Measurements from ENCODE around the gene PSMB10.
"Not testable (repeated sequence)": the region's sequence is repeated elsewhere in the genome, so short reads cannot be mapped to it uniquely, and the experiment has no call there.

The PSMB10 gene

DNA sequence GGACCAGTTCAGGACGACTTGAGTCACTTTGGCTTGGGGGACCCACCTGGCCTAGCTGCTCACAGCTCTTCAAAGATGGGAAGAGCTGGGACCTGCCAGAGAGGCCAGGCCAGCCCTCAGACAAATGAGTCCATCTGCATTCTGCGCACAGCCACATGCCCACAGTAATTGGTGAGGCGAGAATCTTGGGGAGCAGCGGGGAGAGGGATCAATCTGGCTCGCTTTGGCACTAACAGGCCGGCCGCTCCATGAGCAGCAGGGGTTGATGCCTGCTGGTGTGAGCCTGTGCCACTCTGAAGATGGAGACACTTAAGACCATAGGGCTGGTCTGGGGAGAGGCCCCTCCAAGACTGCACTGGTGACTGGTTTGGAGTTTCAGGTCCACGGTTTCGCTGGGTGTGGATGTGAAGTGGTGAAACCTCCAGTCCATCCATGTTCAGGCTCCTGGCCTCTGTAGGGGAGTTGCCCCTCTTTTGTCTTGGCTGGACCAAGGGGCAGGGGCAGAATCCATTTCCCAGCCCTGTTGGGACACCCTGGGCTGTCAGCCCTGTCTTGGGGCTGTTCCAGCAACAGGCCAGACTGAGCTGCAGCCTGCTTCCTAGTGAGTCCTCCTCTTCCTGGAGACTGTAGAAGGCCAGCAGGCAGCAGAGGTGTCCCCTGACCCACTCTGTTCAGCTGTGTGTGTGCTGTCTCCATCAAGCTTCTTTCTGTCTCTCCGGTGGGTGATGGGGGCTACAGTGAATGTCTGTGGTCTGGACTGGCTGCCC, 12.3 kb downstream of the PSMB10 start:
- DNase-seq = no peak

DNA sequence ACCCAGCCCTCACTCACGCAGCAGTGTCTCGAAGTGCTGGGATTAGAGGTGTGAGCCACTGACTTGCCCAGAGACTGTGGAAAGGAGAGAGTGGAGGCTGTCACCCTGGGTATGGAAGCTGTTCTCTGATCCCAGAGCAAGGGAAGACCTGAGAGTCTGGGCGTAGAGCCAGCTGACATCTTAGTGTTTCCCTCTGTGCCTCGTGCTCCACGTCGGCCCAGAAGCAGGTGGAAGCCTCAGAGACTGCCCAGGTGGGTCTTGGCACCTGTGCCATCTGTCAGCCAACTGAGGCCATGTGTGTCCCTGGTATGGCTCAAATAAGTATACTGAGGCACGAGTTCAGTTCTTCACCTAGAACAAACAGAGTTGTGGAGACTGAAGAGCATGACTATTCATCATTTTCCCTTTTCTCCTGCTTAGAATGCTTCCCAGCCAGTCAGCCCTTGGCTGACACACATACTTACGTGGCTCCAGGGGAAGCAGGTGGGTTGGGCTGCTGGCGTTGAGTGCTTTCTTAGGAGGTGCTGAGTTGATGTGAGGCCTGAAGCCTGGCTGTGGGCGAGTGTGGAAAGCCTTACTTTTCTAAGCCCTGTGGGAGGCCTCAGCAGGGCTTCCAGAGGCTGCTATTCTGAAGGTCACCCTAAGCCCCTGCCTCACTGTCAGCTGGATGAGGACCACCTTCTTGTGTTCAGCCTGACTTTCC, 13.1 kb downstream of the PSMB10 start:
- no peak for DNase-seq

- no peak for DNase-seq
Measured at GRCh38 chr16:67922740-67923139, 13.9 kb downstream of the PSMB10 start.

GRCh38 chr16:67922221-67922620, 14.4 kb downstream of the PSMB10 start:
- no peak for DNase-seq

DNA sequence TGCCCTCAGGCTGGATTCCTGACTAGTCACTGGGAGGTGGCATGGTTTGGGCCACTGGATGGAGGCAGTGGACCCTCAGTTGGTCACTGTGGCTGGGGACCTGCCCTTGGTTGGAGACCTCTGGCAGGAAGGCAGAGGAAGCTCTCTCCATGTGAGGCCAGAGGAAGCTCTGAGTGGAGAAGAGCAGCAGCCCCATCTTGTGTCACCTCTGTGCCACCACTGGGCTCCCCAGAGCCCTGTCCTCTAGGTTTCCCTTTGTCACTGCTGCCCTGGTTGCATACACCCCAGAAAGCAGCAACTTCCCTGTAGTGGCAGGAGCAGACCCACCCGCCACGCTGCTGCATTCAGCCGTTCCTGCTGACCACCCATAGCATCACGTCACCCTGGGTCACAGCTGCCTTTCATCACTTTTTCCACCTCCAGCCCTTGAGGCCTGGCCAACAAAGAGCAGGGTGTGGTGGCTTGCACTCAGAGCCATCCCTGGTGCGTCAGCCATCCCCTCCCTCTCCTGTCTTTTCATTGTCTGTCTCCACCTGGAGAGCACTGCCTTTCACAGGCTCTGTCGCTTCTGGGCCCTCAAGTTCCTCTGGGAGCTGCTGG, 16.9 kb downstream of the PSMB10 start:
- no peak for DNase-seq

- DNase-seq = no peak
Measured at GRCh38 chr16:67917852-67918236, 18.8 kb downstream of the PSMB10 start.

DNA sequence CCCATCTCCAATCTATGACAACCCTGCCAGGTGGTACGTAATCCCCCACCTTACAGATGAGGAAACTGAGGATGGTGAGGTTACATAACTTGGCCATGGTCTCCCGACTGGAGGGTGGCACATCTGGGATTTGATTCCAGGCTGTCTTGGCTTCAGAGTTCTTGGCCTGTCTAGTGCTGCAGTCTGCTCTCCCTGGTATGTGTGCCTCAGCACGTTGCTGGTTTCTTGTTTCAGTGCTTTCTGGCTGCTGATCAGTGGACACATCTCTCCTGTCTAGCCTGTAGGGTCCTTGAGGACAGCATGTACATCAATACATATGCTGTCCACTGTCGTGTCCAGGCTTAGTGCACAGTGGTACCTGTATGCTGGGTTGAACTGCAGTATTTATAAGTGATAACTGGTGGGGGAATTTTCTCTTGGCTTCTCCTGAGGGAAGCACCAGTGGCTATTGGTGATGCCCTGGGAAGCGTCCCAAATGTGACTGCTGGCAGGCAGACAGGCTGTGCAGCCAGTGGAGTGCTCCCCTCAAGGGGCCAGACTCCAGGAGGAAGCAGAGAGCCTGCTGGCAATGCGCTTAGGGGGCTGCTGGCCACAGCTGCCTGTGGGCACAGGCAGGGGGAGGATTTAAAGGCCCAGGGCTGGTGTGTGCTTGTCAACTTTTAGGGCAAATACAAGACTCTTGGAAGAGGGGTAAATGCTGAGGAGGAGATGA, 19.4 kb downstream of the PSMB10 start:
- DNase-seq = no peak

DNA sequence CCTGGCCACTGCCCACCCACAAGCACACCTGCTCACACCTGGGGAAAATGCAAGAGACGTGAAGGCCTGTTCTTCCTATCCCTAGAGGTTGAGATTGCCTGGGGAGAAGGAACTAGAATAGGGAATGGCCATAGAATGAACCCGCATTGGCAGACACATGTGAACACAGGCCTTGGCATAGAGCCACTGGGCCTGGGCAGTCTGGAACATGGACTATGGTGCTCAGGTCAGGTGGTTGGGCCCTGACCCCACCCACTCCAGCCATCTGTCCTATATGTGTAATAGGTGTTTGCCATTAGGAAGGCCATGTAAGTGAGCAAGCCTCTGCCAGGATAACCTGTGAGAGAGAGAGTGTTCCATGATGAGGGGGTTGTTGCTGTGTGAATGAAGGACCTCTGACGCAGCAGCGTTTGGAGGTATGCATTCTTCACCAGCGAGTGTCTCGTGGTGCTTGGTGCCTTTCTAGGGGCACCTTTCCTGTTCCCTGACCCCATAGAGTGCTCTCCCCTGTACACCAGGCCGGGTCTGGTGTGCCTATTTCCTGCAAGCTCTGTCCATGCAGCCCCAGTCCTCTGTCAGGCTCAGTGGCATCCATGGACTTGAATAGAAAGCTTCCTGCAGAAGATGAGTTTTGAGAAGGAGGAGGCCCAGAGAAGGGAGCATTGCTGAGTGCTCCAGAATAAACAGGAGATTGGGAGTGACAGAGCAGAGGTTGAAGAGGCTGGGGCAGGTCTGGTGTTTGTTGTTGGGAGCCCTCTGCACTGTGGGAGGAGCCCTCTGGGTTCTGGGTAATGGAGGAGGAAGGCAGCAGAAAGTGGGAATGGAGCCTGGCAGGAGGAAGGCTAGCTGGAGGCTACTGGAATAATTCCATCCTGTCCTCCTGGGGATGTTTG, 20.6 kb downstream of the PSMB10 start:
- no peak for DNase-seq

DNA sequence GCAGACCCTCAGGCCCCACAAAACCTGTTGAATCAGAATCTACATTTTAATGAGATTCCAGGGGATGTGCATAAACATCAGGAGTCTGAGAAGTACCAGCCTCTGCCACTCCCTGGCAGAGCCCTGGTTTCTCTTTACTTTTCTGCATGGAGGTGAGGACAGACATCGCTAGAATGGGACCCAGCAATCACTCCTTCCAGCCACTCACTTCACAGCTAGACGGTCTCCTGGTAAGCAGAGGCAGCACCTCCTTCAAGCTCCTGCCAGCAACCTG, 21.2 kb downstream of the PSMB10 start:
- not testable (repeated sequence) for DNase-seq

DNA sequence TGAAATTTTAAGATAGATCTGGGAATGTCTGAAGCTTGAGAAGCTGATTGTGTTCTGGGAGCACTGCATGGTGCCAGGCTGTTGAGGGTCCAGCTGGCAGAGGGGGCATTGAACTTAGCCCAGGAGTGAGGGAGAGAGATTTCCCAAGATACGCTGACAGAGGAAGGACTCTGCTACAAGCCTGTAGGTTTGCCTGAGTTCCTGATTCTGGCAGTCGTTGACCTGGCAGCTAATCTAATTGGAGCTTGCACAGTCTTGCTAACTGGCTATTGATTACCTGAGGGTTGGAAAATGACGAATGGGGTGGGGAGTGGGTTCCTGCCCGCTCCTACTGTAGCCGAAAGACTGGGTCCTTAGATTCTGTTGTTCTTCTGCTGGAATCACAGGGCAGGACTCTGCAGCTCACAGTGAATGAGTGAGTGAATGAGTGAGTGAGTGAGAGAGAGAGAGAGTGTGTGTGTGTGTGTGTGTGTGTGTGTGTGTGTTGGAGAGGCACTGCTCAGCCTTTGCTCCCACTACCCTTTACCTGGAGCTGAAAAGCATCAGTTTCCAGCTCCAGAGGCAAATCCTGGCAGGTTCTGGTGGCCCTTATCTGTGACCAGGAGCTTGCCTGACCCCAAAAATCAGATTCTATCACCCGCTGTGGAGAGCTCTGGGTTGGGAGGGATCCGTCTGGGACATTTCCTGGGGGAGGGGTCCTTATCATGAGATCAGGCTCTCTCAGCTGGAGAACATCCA, 21.7 kb downstream of the PSMB10 start:
- no peak for DNase-seq

- no peak for DNase-seq
Measured at GRCh38 chr16:67910158-67910557, 26.5 kb downstream of the PSMB10 start.

GRCh38 chr16:67909056-67909742, 27.5 kb downstream of the PSMB10 start:
- no peak for DNase-seq

- no peak for DNase-seq
Measured at GRCh38 chr16:67907397-67908180, 29.1 kb downstream of the PSMB10 start.

DNA sequence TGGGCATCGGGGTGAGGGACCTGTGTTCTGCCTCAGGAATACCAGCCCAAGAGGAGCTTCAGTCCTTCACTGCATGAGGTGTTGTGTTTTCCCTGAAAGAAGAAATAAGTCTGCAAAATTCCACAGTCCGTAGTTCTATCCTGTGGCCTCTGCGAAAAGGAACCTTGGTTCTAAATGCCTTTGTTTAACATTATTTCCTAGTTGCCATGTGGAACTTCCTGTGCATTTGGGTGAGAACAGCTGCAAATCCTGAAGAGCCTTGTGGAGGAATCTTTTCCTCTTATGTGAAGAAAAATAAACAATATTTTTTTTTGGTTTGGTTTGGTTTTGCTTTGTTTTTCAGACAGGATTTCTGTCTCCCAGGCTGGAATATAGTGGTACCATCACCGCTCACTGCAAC, 33.8 kb downstream of the PSMB10 start:
- no peak for DNase-seq

DNA sequence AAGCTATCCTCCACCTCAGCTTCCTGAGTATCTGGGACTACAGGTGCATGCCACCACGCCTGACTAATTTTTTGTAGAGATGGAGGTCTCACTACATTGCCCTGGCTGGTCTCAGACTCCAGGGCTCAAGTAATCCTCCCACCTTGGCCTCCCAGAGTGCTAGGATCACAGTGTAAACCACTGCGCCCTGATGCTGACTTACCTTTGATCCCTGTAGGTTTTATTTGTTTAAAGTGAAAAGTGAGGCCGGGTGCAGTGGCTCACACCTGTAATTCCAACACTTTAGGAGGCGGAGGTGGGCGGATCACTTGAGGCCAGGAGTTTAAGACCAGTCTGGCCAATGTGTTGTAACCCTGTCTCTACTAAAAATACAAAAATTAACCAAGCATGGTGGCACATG, 34.9 kb downstream of the PSMB10 start:
- no peak for DNase-seq

DNA sequence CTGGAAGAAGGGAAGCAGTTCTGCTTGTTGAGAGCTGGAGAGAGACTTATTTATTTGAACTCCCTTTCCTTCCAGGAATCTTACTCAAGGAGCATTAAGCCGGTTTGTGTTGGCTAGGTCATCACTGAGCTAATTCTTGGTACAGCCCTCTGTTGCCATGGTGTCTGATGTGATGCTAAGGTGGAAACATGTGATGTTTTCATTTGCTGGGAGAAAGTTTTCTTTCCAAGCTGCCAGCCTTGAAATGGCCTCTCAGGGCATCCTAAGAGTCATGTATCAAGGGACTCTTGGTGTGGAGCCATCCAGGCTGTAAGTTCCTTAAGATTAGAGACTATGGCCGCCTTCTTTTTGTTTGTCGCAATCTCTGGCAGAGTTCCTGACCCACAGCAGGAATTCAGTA, 39.4 kb downstream of the PSMB10 start:
- no peak for DNase-seq

DNA sequence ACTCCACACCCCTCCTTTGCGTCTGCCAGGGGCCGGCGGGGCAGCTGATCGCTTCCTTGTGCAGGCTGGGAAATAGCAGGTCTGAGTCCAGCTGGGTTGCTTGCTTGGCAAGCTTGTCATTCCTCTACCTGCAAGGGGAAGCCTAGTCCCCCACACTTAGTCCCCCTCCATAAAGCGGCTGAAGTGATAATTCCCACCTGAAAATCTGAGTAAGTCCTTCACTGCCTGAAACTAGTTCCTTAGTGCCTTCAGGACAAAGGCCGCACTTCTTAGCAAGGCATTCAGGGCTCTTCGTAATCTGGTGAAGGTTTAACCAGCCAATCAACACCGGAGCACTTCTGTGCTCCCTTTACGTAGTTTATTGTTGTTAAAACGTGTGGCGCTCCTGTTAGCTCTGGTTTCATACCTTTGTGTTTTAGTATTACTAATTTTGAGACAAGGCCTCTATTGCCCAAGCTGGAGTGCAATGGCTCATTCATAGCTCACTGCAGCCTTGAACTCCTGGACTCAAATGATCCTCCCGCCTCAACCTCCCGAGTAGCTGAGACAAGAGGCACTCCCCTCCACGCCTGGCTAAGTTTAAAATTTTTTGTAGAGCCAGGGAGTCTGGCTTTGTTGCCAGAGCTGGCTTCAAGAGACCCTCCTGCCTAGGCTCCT, 42.8 kb downstream of the PSMB10 start:
- DNase-seq = no peak

DNA sequence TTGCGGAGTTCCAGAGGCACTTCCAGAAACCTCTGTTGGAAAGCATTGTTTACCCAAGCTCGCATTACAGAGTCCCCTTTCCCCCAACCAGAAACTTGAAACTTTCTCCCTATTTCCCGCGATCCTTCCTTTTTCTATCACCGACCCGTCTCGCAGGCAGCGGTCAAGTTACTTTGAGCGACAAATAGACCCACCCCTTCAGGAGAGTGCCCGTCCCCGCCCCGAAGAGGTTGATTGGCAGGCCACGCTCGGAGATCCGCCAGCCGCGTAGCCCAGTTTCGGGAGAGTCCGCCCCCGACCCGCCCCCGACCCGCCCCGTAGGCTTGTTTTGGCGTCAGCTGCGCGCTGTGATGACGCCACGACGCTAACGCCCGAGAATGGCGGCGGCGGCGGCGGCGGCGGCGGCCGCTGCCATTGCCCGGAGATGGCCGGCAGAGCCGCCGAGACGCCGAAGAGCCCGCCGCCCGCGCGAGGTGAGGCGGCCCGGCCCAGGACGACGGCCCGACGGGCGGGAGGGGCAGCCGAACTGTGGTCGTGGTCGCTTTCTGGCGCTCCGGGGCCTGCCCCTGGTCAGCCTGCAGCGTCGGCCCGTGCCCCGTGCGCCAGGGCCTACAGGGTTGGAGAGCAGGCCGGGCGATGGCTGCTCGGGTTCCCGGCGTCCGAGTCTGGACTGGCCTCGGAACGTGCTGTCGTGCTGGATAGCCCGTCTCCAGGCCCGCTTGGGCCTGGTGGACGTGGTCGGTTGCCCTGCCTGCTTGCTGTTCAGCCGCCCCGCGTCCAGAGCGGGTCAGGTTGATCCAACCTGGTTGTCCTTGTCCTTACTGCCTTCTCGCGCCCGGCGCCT, 43.5 kb downstream of the PSMB10 start, which contains the start of gene PSKH1:
PSKH1 (plus strand) TSS at position 356 of the 844 bp plus-strand sequence. CDS start 15,496 bp downstream, outside the sequence.
- peak; percentile 94 for DNase-seq

DNA sequence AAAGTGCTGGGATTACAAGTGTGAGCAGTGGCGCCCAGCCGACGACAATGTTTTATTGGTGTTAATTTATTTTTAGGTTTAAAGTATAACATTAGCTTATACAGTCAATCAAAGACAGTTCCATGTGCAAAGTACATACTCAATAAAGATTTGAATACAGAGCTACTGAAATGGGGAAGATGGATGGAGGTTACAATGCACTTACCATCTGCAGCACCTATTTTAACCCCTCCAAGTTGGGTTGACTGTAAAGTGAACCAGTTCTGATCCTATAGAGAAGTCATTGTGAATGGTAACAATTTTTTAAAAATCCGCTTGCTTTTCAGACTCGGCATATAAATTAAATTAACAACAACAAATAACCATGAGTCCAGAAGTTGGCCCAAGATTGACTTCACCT, 44.3 kb downstream of the PSMB10 start:
- DNase-seq = no peak

Measured in CD4-positive, alpha-beta T cell treated with Interleukin-10 for 1 hour (primary cell).